Cardiac ventricle fibroblast (primary cell): ENCODE results near the gene GDF11. TPM values are rescaled to one million over a fixed set of nuclear protein-coding genes. Genes with fewer than 3 reads are reported as not detected.

Experiments used
- total RNA-seq: library from RNA; depleted of rRNA; stranded (reverse); fragments of >200 nt; gene quantifications from 2 replicates; pipeline ENCODE4 v1.2.3, GENCODE V29; 2015

The GDF11 gene
- 6.6 and 8.2 TPM in 2 replicates for total RNA-seq

DNA sequence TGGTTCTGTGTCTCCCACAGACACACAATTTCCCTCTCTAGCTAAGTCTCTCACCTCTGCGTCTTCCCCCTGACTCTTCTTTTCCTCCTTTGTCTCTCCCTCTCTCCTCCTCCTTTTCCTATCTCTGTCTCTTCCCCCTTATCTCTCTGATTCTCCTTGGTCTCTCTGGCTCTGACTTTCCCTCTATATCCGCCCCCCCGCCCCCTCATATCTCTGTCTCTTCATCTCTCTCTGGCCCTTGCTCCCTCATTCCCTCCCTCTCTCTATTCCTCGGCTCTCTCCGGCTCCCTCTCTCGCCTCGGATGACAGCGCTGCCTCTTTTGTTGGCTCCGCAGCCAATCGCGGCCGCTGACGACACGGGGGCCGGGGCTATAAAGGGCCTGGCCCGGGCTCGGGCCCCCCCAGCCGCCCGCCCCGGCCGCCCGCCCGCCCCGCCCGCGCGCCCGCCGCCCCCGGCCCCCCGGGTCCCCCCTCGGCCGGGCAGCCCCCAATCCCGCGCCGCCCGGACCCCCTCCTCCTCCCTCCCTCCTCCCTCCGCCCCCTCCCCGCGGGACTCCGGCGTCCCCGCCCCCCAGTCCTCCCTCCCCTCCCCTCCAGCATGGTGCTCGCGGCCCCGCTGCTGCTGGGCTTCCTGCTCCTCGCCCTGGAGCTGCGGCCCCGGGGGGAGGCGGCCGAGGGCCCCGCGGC lies at the start of gene GDF11:
Gene GDF11, plus strand, starts transcription at position 404 of the 687 bp plus-strand sequence. Its CDS starts 195 bp downstream, at position 599.

DNA sequence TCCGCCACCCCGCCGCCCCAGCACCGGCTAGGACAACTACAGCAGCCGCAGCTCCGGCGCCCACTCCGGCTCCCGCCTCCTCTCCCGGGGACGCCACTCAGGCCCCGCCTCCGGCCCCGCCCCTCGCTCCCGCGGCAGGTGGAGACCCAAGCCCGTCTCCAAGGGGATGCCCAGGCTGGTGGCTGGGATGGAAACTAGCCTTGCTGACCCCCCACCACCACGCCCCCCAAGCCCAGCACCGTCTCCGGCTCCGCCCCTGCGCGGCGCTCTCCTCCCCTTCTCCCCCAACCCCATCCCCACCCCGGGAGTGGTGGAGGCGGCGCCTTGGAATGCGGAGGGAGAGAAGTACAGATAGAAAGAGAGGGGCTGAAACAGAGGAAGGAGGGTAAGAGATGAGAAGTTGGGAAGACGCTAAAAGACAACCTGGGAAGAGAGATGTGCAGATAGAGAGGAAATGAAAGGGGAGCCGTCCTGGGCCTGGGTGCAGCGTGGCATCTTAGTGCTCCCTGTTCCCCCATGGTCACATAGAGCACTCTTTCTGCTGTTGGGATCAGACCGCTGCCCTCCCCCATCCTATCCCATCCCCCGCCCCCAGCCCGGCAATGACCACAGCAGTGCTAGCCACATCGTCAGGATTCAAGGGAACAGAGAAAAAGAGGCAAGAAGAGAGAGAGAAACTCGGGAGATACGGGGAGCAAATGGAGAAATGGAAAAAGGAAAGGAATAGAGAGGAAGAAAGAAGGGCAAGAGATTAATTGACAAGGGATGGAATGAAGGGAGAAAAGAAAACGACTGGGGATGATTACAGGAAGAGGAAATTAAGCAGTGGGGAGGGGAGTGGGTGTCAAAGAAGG lies 34.9 kb upstream of the GDF11 start, which contains the start of gene ITGA7:
Gene ITGA7, minus strand, starts transcription at position 64 of the 854 bp plus-strand sequence. CDS start 222 bp downstream, outside the sequence.

DNA sequence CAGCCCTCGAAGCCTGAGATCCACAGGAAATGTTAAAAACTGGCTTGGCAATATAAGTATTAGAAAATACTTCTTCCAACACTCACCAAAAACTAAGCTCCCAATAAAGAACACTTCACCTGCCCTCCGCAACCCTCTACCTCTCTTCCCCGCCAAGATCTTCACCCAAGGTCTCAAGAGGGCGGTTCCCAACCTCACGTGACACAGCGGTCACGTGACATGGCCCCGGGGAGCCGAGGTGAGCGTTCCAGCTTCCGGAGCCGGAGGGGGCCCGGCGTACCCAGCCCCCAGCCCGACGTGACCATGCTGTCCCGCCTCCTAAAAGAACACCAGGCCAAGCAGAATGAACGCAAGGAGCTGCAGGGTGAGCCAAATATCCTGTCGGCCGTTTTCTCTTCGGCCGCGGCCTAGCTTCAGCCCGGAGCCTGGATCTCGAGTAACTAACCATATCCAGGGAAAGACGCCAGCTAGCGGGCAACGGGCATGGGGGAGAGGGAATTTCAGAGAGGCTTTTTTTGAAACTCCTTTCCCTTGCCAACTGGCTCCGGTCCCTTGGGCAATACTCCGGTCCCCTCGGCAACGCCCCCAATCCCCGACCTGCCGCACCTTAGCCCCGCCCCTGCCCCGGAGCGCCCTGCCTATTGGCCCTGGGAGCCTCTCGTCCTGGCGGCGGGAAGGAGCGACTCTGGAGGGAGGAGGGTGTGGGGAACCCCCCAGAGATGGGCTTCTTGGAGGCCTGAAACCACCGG lies 26.9 kb upstream of the GDF11 start, which contains the start of gene BLOC1S1:
Gene BLOC1S1, plus strand, starts transcription at position 214 of the 749 bp plus-strand sequence. Its CDS starts 6 bp downstream, at position 220.

GRCh38 chr12:55720071-55720564 lies 22.8 kb upstream of the GDF11 start, which contains the start of gene RDH5:
Gene RDH5 (plus strand): TSS chr12:55720393. CDS start chr12:55721185, 792 bp downstream.

GRCh38 chr12:55728939-55729818 lies 13.7 kb upstream of the GDF11 start, which contains the start of gene CD63:
Gene CD63 (minus strand): TSS chr12:55729009. CDS start chr12:55728341, 668 bp downstream.

Other genes with a start within 250 kb of the GDF11 start
- gene OR6C4, start 193.5 kb upstream of the GDF11 start, total RNA-seq: not detected in 2 replicates
- not detected in 2 replicates for gene OR2AP1, start 170.7 kb upstream of the GDF11 start, total RNA-seq
- not detected in 2 replicates for gene OR10P1, start 106.2 kb upstream of the GDF11 start, total RNA-seq
- 89.7 and 106 TPM in 2 replicates for gene ITGA7, start 35.2 kb upstream of the GDF11 start, total RNA-seq
- gene BLOC1S1, start 27.1 kb upstream of the GDF11 start, total RNA-seq: 128 and 131 TPM in 2 replicates
- gene RDH5, start 22.7 kb upstream of the GDF11 start, total RNA-seq: 33.4 and 34.8 TPM in 2 replicates
- 1,975 and 2,145 TPM in 2 replicates for gene CD63, start 14.1 kb upstream of the GDF11 start, total RNA-seq
- gene SARNP, start 74.6 kb downstream of the GDF11 start, total RNA-seq: 62.7 and 67.1 TPM in 2 replicates
- gene ORMDL2, start 74.9 kb downstream of the GDF11 start, total RNA-seq: 8.5 and 15.4 TPM in 2 replicates
- 27.6 and 32.8 TPM in 2 replicates for gene DNAJC14, start 86.5 kb downstream of the GDF11 start, total RNA-seq
- 36.8 and 37.2 TPM in 2 replicates for gene MMP19, start 99.8 kb downstream of the GDF11 start, total RNA-seq
- gene PYM1, start 184.8 kb downstream of the GDF11 start, total RNA-seq: 24.9 and 29.9 TPM in 2 replicates
- 39.6 and 47.5 TPM in 2 replicates for gene DGKA, start 188.0 kb downstream of the GDF11 start, total RNA-seq
- 0.44 and 0.68 TPM in 2 replicates for gene PMEL, start 222.9 kb downstream of the GDF11 start, total RNA-seq
- 5.7 and 10.3 TPM in 2 replicates for gene CDK2, start 223.7 kb downstream of the GDF11 start, total RNA-seq
- gene RAB5B, start 231.0 kb downstream of the GDF11 start, total RNA-seq: 60.3 and 66.4 TPM in 2 replicates